WTC11 (cell line): ENCODE results near the gene TNRC6A. TPM values are rescaled to one million over a fixed set of nuclear protein-coding genes. Genes with fewer than 3 reads are reported as not detected.

ENCODE experiments used
- ATAC-seq: fragments of 200-7000 bp; cut with Tn5 transposase; 2 replicates; pipeline ENCODE4 v1.10.0; 2021; ENCODE audit warnings: mild to moderate bottlenecking, moderate library complexity
- CTCF ChIA-PET: fragments of 300-600 bp; sonication (Branson Sonifier 250); formaldehyde crosslinking; loops from one replicate; lab custom pipeline; 2021; ENCODE audit warnings: antibody characterized with exemption; lab: Charles Lee
- POLR2A ChIA-PET: fragments of 350-600 bp; sonication (Branson Sonifier 250); formaldehyde crosslinking; loops from one replicate; lab custom pipeline; 2021; ENCODE audit warnings: antibody characterized with exemption; lab: Charles Lee
- DNase-seq: peaks from one replicate; pipeline ENCODE4 v3.0.0; 2021; ENCODE audit warnings: low spot score
- H3K27ac Mint-ChIP-seq: 2 replicates; pipeline ENCODE4 v1.8.0; 2021; ENCODE audit warnings: mixed read lengths
- H3K27me3 Mint-ChIP-seq: 2 replicates; pipeline ENCODE4 v1.8.0; 2021; ENCODE audit warnings: low read depth, mild to moderate bottlenecking, moderate library complexity, mixed read lengths
- H3K36me3 Mint-ChIP-seq: 2 replicates; pipeline ENCODE4 v1.8.0; 2021; ENCODE audit warnings: mixed read lengths
- H3K4me1 Mint-ChIP-seq: 2 replicates; pipeline ENCODE4 v1.8.0; 2022; ENCODE audit warnings: mixed read lengths
- H3K4me3 Mint-ChIP-seq: 2 replicates; pipeline ENCODE4 v1.8.0; 2021; ENCODE audit warnings: mild to moderate bottlenecking, moderate library complexity, mixed read lengths
- H3K9me3 Mint-ChIP-seq: 2 replicates; pipeline ENCODE4 v1.8.0; 2021; ENCODE audit warnings: mixed read lengths
- ETV6 ChIP-seq: sonication (generic); formaldehyde crosslinking; IDR thresholded peaks from 2 replicates; pipeline ENCODE4 v1.8.1; 2022; ENCODE audit warnings: mild to moderate bottlenecking, missing genetic modification reagents
- FOXK1 ChIP-seq: sonication (generic); formaldehyde crosslinking; IDR thresholded peaks from 2 replicates; pipeline ENCODE4 v1.8.0; 2022; ENCODE audit warnings: mild to moderate bottlenecking, moderate library complexity, missing genetic modification reagents
- GRHL2 ChIP-seq: fragments of 250-450 bp; sonication (Bioruptor Pico); IDR thresholded peaks from 2 replicates; pipeline ENCODE4 v1.8.0; 2022; ENCODE audit warnings: mild to moderate bottlenecking, moderate library complexity; ENCODE audit not compliant: insufficient replicate concordance, severe bottlenecking
- GTF2I ChIP-seq: fragments of 250-450 bp; sonication (Bioruptor Pico); conservative IDR thresholded peaks from 2 replicates; pipeline ENCODE4 v1.4.0; 2021; ENCODE audit warnings: mild to moderate bottlenecking
- MAX ChIP-seq: sonication (generic); formaldehyde crosslinking; IDR thresholded peaks from 2 replicates; pipeline ENCODE4 v1.8.0; 2022; ENCODE audit warnings: mild to moderate bottlenecking, missing genetic modification reagents
- NR2C2 ChIP-seq: sonication (generic); formaldehyde crosslinking; IDR thresholded peaks from 2 replicates; pipeline ENCODE4 v1.8.0; 2022; ENCODE audit warnings: mild to moderate bottlenecking, missing genetic modification reagents
- RELA ChIP-seq: sonication (generic); formaldehyde crosslinking; IDR thresholded peaks from 2 replicates; pipeline ENCODE4 v1.8.1; 2022; ENCODE audit warnings: missing genetic modification reagents, mild to moderate bottlenecking, borderline replicate concordance
- SOX15 ChIP-seq: fragments of 250-450 bp; sonication (Bioruptor Pico); IDR thresholded peaks from 2 replicates; pipeline ENCODE4 v1.9.0; 2021; ENCODE audit warnings: mild to moderate bottlenecking
- TP53 ChIP-seq: sonication (generic); formaldehyde crosslinking; IDR thresholded peaks from 2 replicates; pipeline ENCODE4 v1.8.1; 2023; ENCODE audit warnings: mild to moderate bottlenecking, missing genetic modification reagents
- ZBTB21 ChIP-seq: sonication (generic); formaldehyde crosslinking; IDR thresholded peaks from 2 replicates; pipeline ENCODE4 v1.8.1; 2023; ENCODE audit warnings: mild to moderate bottlenecking, missing genetic modification reagents, borderline replicate concordance
- ZNF219 ChIP-seq: sonication (generic); formaldehyde crosslinking; IDR thresholded peaks from 2 replicates; pipeline ENCODE4 v1.8.0; 2023; ENCODE audit warnings: missing genetic modification reagents, mild to moderate bottlenecking, borderline replicate concordance
- ZNF317 ChIP-seq: sonication (generic); formaldehyde crosslinking; IDR thresholded peaks from 2 replicates; pipeline ENCODE4 v1.8.1; 2023; ENCODE audit warnings: low read depth, mild to moderate bottlenecking, moderate library complexity, missing genetic modification reagents, borderline replicate concordance
- ZNF416 ChIP-seq: fragments of 250-450 bp; sonication (Bioruptor Pico); IDR thresholded peaks from 2 replicates; pipeline ENCODE4 v1.9.0; 2021; ENCODE audit warnings: mild to moderate bottlenecking, inconsistent platforms
- total RNA-seq: library from RNA; stranded (reverse); gene quantifications from 3 replicates; pipeline ENCODE4 v1.2.3, GENCODE V29; 2021
- TF ChIP-seq, protein P1 (sequence below): sonication (generic); formaldehyde crosslinking; conservative IDR thresholded peaks from 2 replicates; pipeline ENCODE4 v1.8.1; 2022; ENCODE audit warnings: mild to moderate bottlenecking, missing genetic modification reagents
- TF ChIP-seq, protein P2 (sequence below): sonication (generic); formaldehyde crosslinking; IDR thresholded peaks from 2 replicates; pipeline ENCODE4 v1.8.0; 2022; ENCODE audit warnings: mild to moderate bottlenecking, missing genetic modification reagents
- TF ChIP-seq, protein P3 (sequence below): sonication (generic); formaldehyde crosslinking; IDR thresholded peaks from 2 replicates; pipeline ENCODE4 v1.8.1; 2023; ENCODE audit warnings: mild to moderate bottlenecking, missing genetic modification reagents

Gene TNRC6A
- total RNA-seq, 1 experiment from 2014 or later, result 86.3 TPM

DNA sequence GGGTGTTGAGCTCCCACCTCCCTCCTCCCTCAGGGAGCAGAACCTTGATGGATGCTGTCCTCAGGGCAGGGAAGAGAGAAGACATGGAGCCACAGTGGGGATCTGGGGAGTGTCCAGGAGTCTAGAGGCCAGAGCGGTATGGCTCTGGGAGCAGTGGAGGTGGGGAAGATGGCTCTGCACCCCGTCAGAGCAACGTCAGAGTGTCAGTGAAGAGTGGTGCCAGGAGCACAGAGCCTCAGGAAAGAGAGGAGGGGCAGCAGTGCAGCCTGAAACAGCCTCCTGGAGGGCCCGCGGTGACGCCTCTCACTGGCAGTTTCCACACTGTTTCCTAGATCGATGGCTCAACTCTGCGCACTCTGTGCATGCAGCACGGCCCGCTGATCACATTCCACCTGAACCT, 93.1 kb downstream of the TNRC6A start:
- peak overlapping the region; percentile 55 for H3K27ac Mint-ChIP-seq
- ChIA-PET CTCF (no interaction called here), POLR2A (no interaction called here)
- DNase-seq (no peak), ATAC-seq (no peak)
- H3K9me3 Mint-ChIP-seq, result no peaks in the 10 kb centered on the region
- no peak overlapping the region for H3K4me3 Mint-ChIP-seq
- TF ChIP-seq GRHL2 (CRISPR knock-in tag) (no peak), ETV6 (CRISPR knock-in tag) (no peak), SOX15 (CRISPR knock-in tag) (no peak), MAX (CRISPR knock-in tag) (no peak), ZNF416 (CRISPR knock-in tag) (no peak)
- TF ChIP-seq, protein P1, sequence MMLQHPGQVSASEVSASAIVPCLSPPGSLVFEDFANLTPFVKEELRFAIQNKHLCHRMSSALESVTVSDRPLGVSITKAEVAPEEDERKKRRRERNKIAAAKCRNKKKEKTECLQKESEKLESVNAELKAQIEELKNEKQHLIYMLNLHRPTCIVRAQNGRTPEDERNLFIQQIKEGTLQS (CRISPR knock-in tag), result no peak
- no peaks in the 10 kb centered on the region for H3K4me1 Mint-ChIP-seq
- H3K27me3 Mint-ChIP-seq, result no peaks in the 10 kb centered on the region
- H3K36me3 Mint-ChIP-seq, result peaks cover 87% of the 10 kb centered on the region

GRCh38 chr16:24822974-24823373, 93.5 kb downstream of the TNRC6A start:
- no peaks in the 10 kb centered on the region for H3K9me3 Mint-ChIP-seq
- H3K27ac Mint-ChIP-seq, result peak overlapping the region; percentile 55
- no peaks in the 10 kb centered on the region for H3K4me1 Mint-ChIP-seq
- ATAC-seq (no peak; the same call in 1 of the 2 replicates), DNase-seq (no peak)
- ChIA-PET POLR2A (no interaction called here), CTCF (no interaction called here)
- H3K36me3 Mint-ChIP-seq, result peaks cover 83% of the 10 kb centered on the region
- H3K27me3 Mint-ChIP-seq, result no peaks in the 10 kb centered on the region
- TF ChIP-seq, protein P2, sequence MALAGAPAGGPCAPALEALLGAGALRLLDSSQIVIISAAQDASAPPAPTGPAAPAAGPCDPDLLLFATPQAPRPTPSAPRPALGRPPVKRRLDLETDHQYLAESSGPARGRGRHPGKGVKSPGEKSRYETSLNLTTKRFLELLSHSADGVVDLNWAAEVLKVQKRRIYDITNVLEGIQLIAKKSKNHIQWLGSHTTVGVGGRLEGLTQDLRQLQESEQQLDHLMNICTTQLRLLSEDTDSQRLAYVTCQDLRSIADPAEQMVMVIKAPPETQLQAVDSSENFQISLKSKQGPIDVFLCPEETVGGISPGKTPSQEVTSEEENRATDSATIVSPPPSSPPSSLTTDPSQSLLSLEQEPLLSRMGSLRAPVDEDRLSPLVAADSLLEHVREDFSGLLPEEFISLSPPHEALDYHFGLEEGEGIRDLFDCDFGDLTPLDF, result no peak
- H3K4me3 Mint-ChIP-seq, result no peak overlapping the region

DNA sequence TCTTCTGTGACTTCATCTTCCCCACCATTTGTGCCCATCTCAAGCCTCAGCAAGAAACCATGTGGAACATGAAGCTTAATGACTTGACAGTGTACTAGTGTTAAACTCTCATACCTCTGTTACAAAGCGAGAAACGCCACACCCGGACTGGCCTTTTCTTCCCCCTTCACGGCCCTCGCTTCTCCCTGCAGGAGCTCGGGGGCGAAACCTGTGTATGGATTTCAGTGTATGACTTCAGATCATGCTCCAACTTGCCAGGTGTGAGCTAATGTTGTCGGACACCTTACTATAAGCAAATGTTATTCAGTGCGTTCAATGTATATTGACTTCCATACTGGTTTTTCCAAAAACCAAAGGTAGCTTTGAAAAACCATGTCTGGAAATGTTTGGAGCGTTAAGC, 96.2 kb downstream of the TNRC6A start:
- no peak for ATAC-seq
- peak overlapping the region; percentile 36 for H3K27ac Mint-ChIP-seq
- no peaks in the 10 kb centered on the region for H3K9me3 Mint-ChIP-seq
- no peak overlapping the region for H3K4me3 Mint-ChIP-seq
- ChIA-PET CTCF (interaction anchor here (0.5 kb wide), 1 partner anchor 207 kb away, joined by 6 read pairs; no protein-coding TSS in a partner anchor), POLR2A (no interaction called here)
- H3K27me3 Mint-ChIP-seq, result no peaks in the 10 kb centered on the region
- no peak for DNase-seq
- TF ChIP-seq, protein P3, sequence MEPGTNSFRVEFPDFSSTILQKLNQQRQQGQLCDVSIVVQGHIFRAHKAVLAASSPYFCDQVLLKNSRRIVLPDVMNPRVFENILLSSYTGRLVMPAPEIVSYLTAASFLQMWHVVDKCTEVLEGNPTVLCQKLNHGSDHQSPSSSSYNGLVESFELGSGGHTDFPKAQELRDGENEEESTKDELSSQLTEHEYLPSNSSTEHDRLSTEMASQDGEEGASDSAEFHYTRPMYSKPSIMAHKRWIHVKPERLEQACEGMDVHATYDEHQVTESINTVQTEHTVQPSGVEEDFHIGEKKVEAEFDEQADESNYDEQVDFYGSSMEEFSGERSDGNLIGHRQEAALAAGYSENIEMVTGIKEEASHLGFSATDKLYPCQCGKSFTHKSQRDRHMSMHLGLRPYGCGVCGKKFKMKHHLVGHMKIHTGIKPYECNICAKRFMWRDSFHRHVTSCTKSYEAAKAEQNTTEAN (CRISPR knock-in tag), result no peak
- TF ChIP-seq FOXK1 (CRISPR knock-in tag) (no peak), RELA (no peak), GTF2I (CRISPR knock-in tag) (no peak), ZNF317 (no peak), ZBTB21 (CRISPR knock-in tag) (no peak), ZNF219 (no peak)
- peaks cover 57% of the 10 kb centered on the region for H3K36me3 Mint-ChIP-seq
- no peaks in the 10 kb centered on the region for H3K4me1 Mint-ChIP-seq

DNA sequence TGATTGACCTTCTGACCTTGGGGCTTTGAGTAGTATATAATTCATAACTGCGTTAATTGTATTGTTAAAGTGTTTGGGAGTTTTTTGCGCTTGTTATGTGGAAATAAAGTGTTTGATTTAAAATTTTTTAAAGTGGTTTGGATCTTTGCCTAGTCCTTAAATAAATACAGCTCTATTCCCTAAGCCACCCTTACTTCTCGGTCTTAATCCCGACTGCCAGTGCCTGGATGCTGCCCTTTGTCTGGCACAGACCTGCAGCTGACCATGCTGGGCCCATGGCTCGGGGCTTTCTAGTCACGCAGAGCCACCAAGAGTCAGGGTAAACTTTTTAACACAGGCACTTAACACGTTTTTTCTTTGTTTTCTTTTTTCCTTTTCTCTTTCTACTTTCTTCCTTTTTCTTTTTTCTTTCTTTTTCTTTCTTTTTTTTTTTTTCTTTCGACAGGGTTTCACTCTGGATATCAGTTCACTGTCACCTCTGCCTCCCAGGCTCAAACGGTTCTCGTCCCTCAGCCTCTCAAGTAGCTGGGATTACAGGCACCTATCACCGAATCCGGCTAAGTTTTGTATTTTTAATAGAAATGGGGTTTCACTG, 96.7 kb downstream of the TNRC6A start:
- Mint-ChIP-seq H3K9me3 (no peaks in the 10 kb centered on the region), H3K36me3 (peaks cover 52% of the 10 kb centered on the region), H3K27me3 (no peaks in the 10 kb centered on the region), H3K27ac (no peak overlapping the region), H3K4me1 (no peaks in the 10 kb centered on the region), H3K4me3 (no peak overlapping the region)
- TF ChIP-seq TP53 (CRISPR knock-in tag) (no peak), NR2C2 (CRISPR knock-in tag) (no peak), GTF2I (CRISPR knock-in tag) (no peak), ZNF317 (no peak)
- no peak for DNase-seq
- ChIA-PET POLR2A (no interaction called here), CTCF (interaction anchor here (0.5 kb wide), 1 partner anchor 207 kb away, joined by 6 read pairs; no protein-coding TSS in a partner anchor)
- no peak for ATAC-seq
